Keratinocyte (primary cell): ENCODE measurements around the gene NFKBIZ. TPM values are rescaled to one million over a fixed set of nuclear protein-coding genes. Genes with fewer than 3 reads are reported as not detected.

Source experiments
- DNase-seq: peaks from one replicate; pipeline ENCODE4 v3.0.0-alpha.2; 2011; ENCODE audit warnings: low read depth, missing footprints, low spot score
- FAIRE-seq: peaks from 2 replicates; lab custom pipeline; 2011; peaks lifted over from hg19 to GRCh38; lab: Jason Lieb, UNC
- H2AFZ ChIP-seq: 2 replicates; pipeline ENCODE4 v1.6.0; 2012; ENCODE audit warnings: low read length, control low read depth, inconsistent platforms; ENCODE audit not compliant: control insufficient read depth
- H3K27ac ChIP-seq: 2 replicates; pipeline ENCODE4 v1.5.1; 2011; ENCODE audit warnings: low read length; ENCODE audit not compliant: control insufficient read depth, insufficient read depth
- H3K27me3 ChIP-seq: 3 replicates; pipeline ENCODE4 v1.6.0; 2011; ENCODE audit warnings: low read length; ENCODE audit not compliant: control insufficient read depth, insufficient read depth; ENCODE audit errors: extremely low read depth
- H3K36me3 ChIP-seq, 2 experiments: 2 replicates in 1 of 2; 3 replicates in 1 of 2; pipeline ENCODE4 v1.5.1; 2011; ENCODE audit warnings: low read length in 2 of 2, mild to moderate bottlenecking in 1 of 2; ENCODE audit not compliant: control insufficient read depth in 2 of 2, insufficient read depth in 2 of 2; ENCODE audit errors: extremely low read depth in 1 of 2
- H3K4me1 ChIP-seq: 3 replicates; pipeline ENCODE4 v1.5.1; 2011; ENCODE audit warnings: low read length; ENCODE audit not compliant: control insufficient read depth, insufficient read depth; ENCODE audit errors: extremely low read depth
- H3K4me2 ChIP-seq: 3 replicates; pipeline ENCODE4 v1.6.0; 2011; ENCODE audit warnings: low read depth, low read length; ENCODE audit not compliant: control insufficient read depth, insufficient read depth; ENCODE audit errors: extremely low read depth
- H3K4me3 ChIP-seq, 3 experiments: fragments of 200-600 bp in 1 of 3; sonication (generic) in 1 of 3; 2 replicates in 2 of 3; 3 replicates in 1 of 3; pipeline ENCODE4 v1.5.1; 2011 to 2016; ENCODE audit warnings: low read length in 3 of 3, mild to moderate bottlenecking in 3 of 3, control low read depth in 2 of 3, inconsistent platforms in 1 of 3, low read depth in 1 of 3, mixed read lengths in 1 of 3, mixed run types in 1 of 3, moderate library complexity in 1 of 3; ENCODE audit not compliant: control insufficient read depth in 2 of 3, insufficient read depth in 2 of 3; ENCODE audit errors: extremely low read depth in 1 of 3
- H3K79me2 ChIP-seq: 2 replicates; pipeline ENCODE4 v1.6.0; 2012; ENCODE audit warnings: low read length; ENCODE audit not compliant: control insufficient read depth, insufficient read depth
- H3K9ac ChIP-seq: 3 replicates; pipeline ENCODE4 v1.6.0; 2011; ENCODE audit warnings: low read length; ENCODE audit not compliant: control insufficient read depth, insufficient read depth; ENCODE audit errors: extremely low read depth
- H3K9me1 ChIP-seq: 3 replicates; pipeline ENCODE4 v1.6.0; 2011; ENCODE audit warnings: low read length; ENCODE audit not compliant: control insufficient read depth, insufficient read depth; ENCODE audit errors: extremely low read depth
- H3K9me3 ChIP-seq: 2 replicates; pipeline ENCODE4 v1.5.1; 2012; ENCODE audit warnings: low read depth, low read length; ENCODE audit not compliant: control insufficient read depth
- H4K20me1 ChIP-seq: 3 replicates; pipeline ENCODE4 v1.6.0; 2011; ENCODE audit warnings: low read length; ENCODE audit not compliant: control insufficient read depth, insufficient read depth; ENCODE audit errors: extremely low read depth
- CTCF ChIP-seq, 3 experiments: IDR thresholded peaks in 1 of 3; conservative IDR thresholded peaks in 1 of 3; optimal IDR thresholded peaks in 1 of 3; 2 replicates in 2 of 3; 3 replicates in 1 of 3; pipeline versions ENCODE3 to v1.5.1; 2011; ENCODE audit warnings: low read length in 3 of 3, mild to moderate bottlenecking in 3 of 3, moderate library complexity in 2 of 3, control low read depth in 1 of 3, inconsistent platforms in 1 of 3; ENCODE audit not compliant: insufficient read depth in 2 of 3; ENCODE audit errors: extremely low read depth in 1 of 3
- EZH2 ChIP-seq: IDR thresholded peaks from one replicate; pipeline ENCODE4 v1.6.1; 2012; ENCODE audit warnings: inconsistent platforms, mild to moderate bottlenecking, low read length, moderate library complexity
- dilution Hi-C: fragments of 300-500 bp; cut with MboI; formaldehyde crosslinking; loops from one replicate; pipeline ENCODE4 v1.7.0; 2020; ENCODE audit warnings: low sequenced_read_pairs; ENCODE audit not compliant: extremely low pct_ligation_motif_present
- polyA plus RNA-seq, 5 experiments: library from polyadenylated mRNA; depleted of rRNA in 3 of 5; stranded (reverse) in 3 of 5; stranded (forward) in 1 of 5; unstranded in 1 of 5; fragments of >200 nt; gene quantifications; 1 replicate in 1 of 5; 2 replicates in 3 of 5; 3 replicates in 1 of 5; pipeline versions ENCODE4 v1.2.1 to v1.2.3, GENCODE V29; 2011 to 2012; ENCODE audit warnings: missing spikeins in 2 of 5, low read depth in 1 of 5, low replicate concordance in 1 of 5

The NFKBIZ gene
- polyA plus RNA-seq, 1 donor (not counting 4 experiments of a cell fraction or from before 2014, with no cell fraction given): 88.9 TPM

- dilution Hi-C loops: no loop called here
- DNase-seq (no peak), FAIRE-seq (no peak)
- H3K4me1 ChIP-seq: peaks cover 22% of the 10 kb centered on the region
- H3K9me1 ChIP-seq: no peaks in the 10 kb centered on the region
- H3K27ac ChIP-seq: no peak overlapping the region
- no peak overlapping the region for H2AFZ ChIP-seq
- TF ChIP-seq EZH2 (no peak), CTCF (optimal IDR thresholded peaks at IDR 0.05 in 1 of 3, IDR thresholded peaks at IDR 0.05 in 1 of 3, conservative IDR thresholded peaks at IDR 0.05 in 1 of 3; ENCODE audit: extremely low read depth in 1 of 3, insufficient read depth in 2 of 3, low read length in 3 of 3) (no peak)
- H3K36me3 ChIP-seq: no peaks in the 10 kb centered on the region
- no peaks in the 10 kb centered on the region for H3K27me3 ChIP-seq
- no peak overlapping the region for H3K9ac ChIP-seq
- no peaks in the 10 kb centered on the region for H3K9me3 ChIP-seq
- H4K20me1 ChIP-seq: no peaks in the 10 kb centered on the region
- no peaks in the 10 kb centered on the region for H3K79me2 ChIP-seq
- H3K4me3 ChIP-seq: no peak overlapping the region
- H3K4me2 ChIP-seq: no peak overlapping the region
Measured at GRCh38 chr3:101829874-101830273, 19.4 kb upstream of the NFKBIZ start.

DNA sequence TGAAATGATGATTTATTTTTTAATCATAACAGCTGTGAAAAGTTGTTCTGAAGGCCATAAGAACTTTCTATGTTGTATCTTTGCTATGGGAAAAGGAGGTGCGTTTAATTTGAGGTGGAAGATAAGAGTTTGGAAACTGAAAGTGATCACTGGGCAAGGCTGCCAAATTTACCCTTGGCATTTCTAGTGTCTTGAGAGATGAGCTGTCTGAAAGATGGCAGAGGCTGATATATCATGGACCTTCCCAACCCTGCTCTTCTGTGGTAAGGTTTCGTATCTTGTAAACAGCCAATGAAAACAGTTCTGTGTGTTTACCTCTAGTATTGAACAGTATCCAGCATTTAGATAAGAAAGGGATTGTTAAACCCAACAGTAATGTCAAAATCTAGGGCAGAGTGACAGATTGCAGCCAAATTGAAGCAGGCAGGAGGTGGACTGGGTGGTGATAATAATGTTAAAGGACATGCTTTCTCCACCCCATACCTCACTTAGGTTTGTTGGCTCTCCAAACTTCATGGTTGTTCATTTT lies 15.8 kb upstream of the NFKBIZ start:
- dilution Hi-C loops: no loop called here
- peaks cover 11% of the 10 kb centered on the region for H3K4me1 ChIP-seq
- no peak for FAIRE-seq

More for the DNA sequence above, 15.8 kb upstream of the NFKBIZ start:
- Histone ChIP-seq H3K9me1 (no peaks in the 10 kb centered on the region), H3K9me3 (no peaks in the 10 kb centered on the region), H3K27ac (no peak overlapping the region), H3K4me2 (no peak overlapping the region), H4K20me1 (no peaks in the 10 kb centered on the region), H3K79me2 (no peaks in the 10 kb centered on the region), H2AFZ (no peak overlapping the region), H3K36me3 (no peaks in the 10 kb centered on the region), H3K27me3 (no peaks in the 10 kb centered on the region), H3K9ac (no peak overlapping the region), H3K4me3 (no peak overlapping the region)
- DNase-seq: no peak
- no peak for TF ChIP-seq CTCF (optimal IDR thresholded peaks at IDR 0.05 in 1 of 3, IDR thresholded peaks at IDR 0.05 in 1 of 3, conservative IDR thresholded peaks at IDR 0.05 in 1 of 3; ENCODE audit: extremely low read depth in 1 of 3, insufficient read depth in 2 of 3, low read length in 3 of 3)
- TF ChIP-seq EZH2: no peak
